A549 (cell line): ENCODE data around the gene KRTAP5-2. TPM values are rescaled to one million over a fixed set of nuclear protein-coding genes. Genes with fewer than 3 reads are reported as not detected.
"Not testable (repeated sequence)": the region's sequence is repeated elsewhere in the genome, so short reads cannot be mapped to it uniquely, and the experiment has no call there.

Experiments
- ATAC-seq, 2 experiments: fragments of 200-7000 bp in 1 of 2; fragments of >200 bp in 1 of 2; cut with Nextera tagmentation in 1 of 2; cut with Tn5 transposase in 1 of 2; 3 replicates each; pipeline versions ENCODE4 v1.8.0 to v1.9.1; 2018 to 2020; ENCODE audit warnings: mild to moderate bottlenecking in 1 of 2, moderate library complexity in 1 of 2
- CTCF ChIA-PET: fragments of 300-600 bp; sonication (Branson Sonifier 250); formaldehyde crosslinking; extraction: SDS; loops from one replicate; lab custom pipeline; 2021; ENCODE audit warnings: antibody characterized with exemption, inconsistent platforms; lab: Yijun Ruan, JAX
- POLR2A ChIA-PET: fragments of 350-600 bp; formaldehyde crosslinking; extraction: SDS; loops from one replicate; lab custom pipeline; 2021; ENCODE audit warnings: antibody characterized with exemption, inconsistent platforms; lab: Yijun Ruan, JAX
- DNase-seq, 2 experiments: peaks; one replicate each; pipeline versions ENCODE4 v3.0.0 to v3.0.0-alpha.2; 2011 to 2016; ENCODE audit warnings: low read depth in 1 of 2, low spot score in 1 of 2
- FAIRE-seq: peaks from 2 replicates; lab custom pipeline; 2011; peaks lifted over from hg19 to GRCh38; lab: Jason Lieb, UNC
- H3K27ac ChIP-seq, 2 experiments: fragments of >200 bp; sonication (Bioruptor Twin); formaldehyde crosslinking; 3 replicates each; pipeline ENCODE4 v1.5.1; 2016 to 2017
- H3K4me1 ChIP-seq: fragments of >200 bp; sonication (Bioruptor Twin); formaldehyde crosslinking; 3 replicates; pipeline ENCODE4 v1.6.1; 2016
- H3K4me2 ChIP-seq: fragments of >200 bp; sonication (Bioruptor Twin); formaldehyde crosslinking; 3 replicates; pipeline ENCODE4 v1.6.1; 2016
- H3K4me3 ChIP-seq: fragments of >200 bp; sonication (Bioruptor Twin); formaldehyde crosslinking; 3 replicates; pipeline ENCODE4 v1.5.1; 2016
- H3K9me3 ChIP-seq: fragments of >200 bp; sonication (Bioruptor Twin); formaldehyde crosslinking; 3 replicates; pipeline ENCODE4 v1.6.1; 2016
- CBX8 ChIP-seq: fragments of 200-600 bp; sonication (generic); IDR thresholded peaks from 2 replicates; pipeline ENCODE4 v1.6.1; 2016
- CEBPB ChIP-seq, 2 experiments: fragments of >200 bp in 1 of 2; sonication (Bioruptor Twin) in 1 of 2; formaldehyde crosslinking in 1 of 2; IDR thresholded peaks; 2 replicates each; pipeline ENCODE4 v1.6.1; 2012 to 2016
- CHD2 ChIP-seq: fragments of 150-350 bp; IDR thresholded peaks from 2 replicates; pipeline ENCODE4 v1.6.1; 2014; ENCODE audit warnings: low read length; ENCODE audit not compliant: partially characterized antibody
- HDAC2 ChIP-seq: fragments of 200-600 bp; sonication (generic); IDR thresholded peaks from 2 replicates; pipeline ENCODE4 v1.6.1; 2016
- HOXB5 ChIP-seq: fragments of 250-450 bp; sonication (Bioruptor Pico); IDR thresholded peaks from 2 replicates; pipeline ENCODE4 v1.5.0; 2020; ENCODE audit warnings: mild to moderate bottlenecking, moderate library complexity
- JUNB ChIP-seq: fragments of >200 bp; sonication (Bioruptor Twin); formaldehyde crosslinking; IDR thresholded peaks from 2 replicates; pipeline ENCODE4 v1.6.1; 2016
- KDM1A ChIP-seq: fragments of 200-600 bp; sonication (generic); IDR thresholded peaks from 2 replicates; pipeline ENCODE4 v1.6.1; 2016; ENCODE audit warnings: low read depth, mild to moderate bottlenecking
- KDM5A ChIP-seq: fragments of 200-600 bp; sonication (generic); IDR thresholded peaks from 2 replicates; pipeline ENCODE4 v1.6.1; 2016; ENCODE audit warnings: antibody characterized with exemption, mild to moderate bottlenecking
- NFE2L2 ChIP-seq: fragments of 150-350 bp; conservative IDR thresholded peaks from 2 replicates; pipeline ENCODE4 v1.6.1; 2014; ENCODE audit warnings: low read length
- POLR2A ChIP-seq: IDR thresholded peaks from 2 replicates; pipeline ENCODE4 v1.6.1; 2012; ENCODE audit warnings: mild to moderate bottlenecking, low read length
- RAD21 ChIP-seq, 2 experiments: fragments of >200 bp in 1 of 2; sonication (Bioruptor Twin) in 1 of 2; formaldehyde crosslinking in 1 of 2; IDR thresholded peaks in 1 of 2; conservative IDR thresholded peaks in 1 of 2; 2 replicates in 1 of 2; 3 replicates in 1 of 2; pipeline ENCODE4 v1.6.1; 2012 to 2018; ENCODE audit warnings: inconsistent platforms in 1 of 2
- RNF2 ChIP-seq: fragments of 200-600 bp; sonication (generic); IDR thresholded peaks from 2 replicates; pipeline ENCODE4 v1.6.1; 2016; ENCODE audit warnings: low read depth, mild to moderate bottlenecking, antibody characterized with exemption, moderate library complexity, borderline replicate concordance
- SMC3 ChIP-seq: fragments of >200 bp; sonication (Bioruptor Twin); formaldehyde crosslinking; IDR thresholded peaks from 3 replicates; pipeline ENCODE4 v1.6.1; 2018; ENCODE audit warnings: inconsistent platforms
- SREBF2 ChIP-seq: fragments of 450-650 bp; IDR thresholded peaks from 2 replicates; pipeline ENCODE4 v1.6.1; 2014; ENCODE audit warnings: mild to moderate bottlenecking, moderate library complexity
- TFCP2L1 ChIP-seq: fragments of 250-450 bp; sonication (Bioruptor Pico); IDR thresholded peaks from 2 replicates; pipeline ENCODE4 v1.5.0; 2021; ENCODE audit warnings: mild to moderate bottlenecking
- ZC3H11A ChIP-seq: fragments of 450-650 bp; IDR thresholded peaks from 2 replicates; pipeline ENCODE4 v1.6.1; 2014; ENCODE audit warnings: antibody characterized with exemption, mild to moderate bottlenecking
- ZNF302 ChIP-seq: fragments of 250-450 bp; sonication (Bioruptor Pico); IDR thresholded peaks from 2 replicates; pipeline ENCODE4 v1.9.0; 2021; ENCODE audit warnings: inconsistent platforms, mild to moderate bottlenecking, moderate library complexity
- ZSCAN20 ChIP-seq: fragments of 250-450 bp; sonication (Bioruptor Pico); IDR thresholded peaks from 2 replicates; pipeline ENCODE4 v1.8.0; 2022; ENCODE audit warnings: mild to moderate bottlenecking, moderate library complexity
- WGBS: methylation state at CpG from one replicate; pipeline ENCODE4 v1.1.6; 2017; ENCODE audit errors: missing lambda C conversion rate; 5-methylcytosine and 5-hydroxymethylcytosine counted together
- polyA minus RNA-seq: library from RNA; depleted of rRNA, polyadenylated mRNA; stranded (reverse); fragments of >200 nt; gene quantifications from 2 replicates; pipeline ENCODE4 v1.2.3, GENCODE V29; 2011; rRNA and poly(A)+ RNA removed
- polyA plus RNA-seq, 4 experiments: library from polyadenylated mRNA; depleted of rRNA in 3 of 4; stranded (reverse); fragments of >200 nt; fragmentation: RNase III in 1 of 4; extraction: RNeasy Plus Mini Kit Qiagen cat#74134 plus additional on column Dnase treatment in 1 of 4; gene quantifications; 2 replicates in 3 of 4; 3 replicates in 1 of 4; pipeline ENCODE4 v1.2.3, GENCODE V29; 2011 to 2017
- TF ChIP-seq, protein P1 (sequence below): fragments of >200 bp; sonication (Bioruptor Twin); formaldehyde crosslinking; IDR thresholded peaks from 3 replicates; pipeline ENCODE4 v1.5.1; 2016

KRTAP5-2 gene, protein sequence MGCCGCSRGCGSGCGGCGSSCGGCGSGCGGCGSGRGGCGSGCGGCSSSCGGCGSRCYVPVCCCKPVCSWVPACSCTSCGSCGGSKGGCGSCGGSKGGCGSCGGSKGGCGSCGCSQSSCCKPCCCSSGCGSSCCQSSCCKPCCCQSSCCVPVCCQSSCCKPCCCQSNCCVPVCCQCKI
- not detected in 2 replicates for polyA plus RNA-seq (2011; rRNA removed)
- polyA plus RNA-seq (2012; cell fraction: cytosol; rRNA removed): not detected in 2 replicates
- 0.05 TPM in 1 of 2 replicates, not detected in the other for polyA plus RNA-seq (2012; cell fraction: nucleus; rRNA removed)
- not detected in 3 replicates for polyA plus RNA-seq (2017; fragmentation: RNase III; extraction: RNeasy Plus Mini Kit Qiagen cat#74134 plus additional on column Dnase treatment)
- not detected in 2 replicates for polyA minus RNA-seq

DNA sequence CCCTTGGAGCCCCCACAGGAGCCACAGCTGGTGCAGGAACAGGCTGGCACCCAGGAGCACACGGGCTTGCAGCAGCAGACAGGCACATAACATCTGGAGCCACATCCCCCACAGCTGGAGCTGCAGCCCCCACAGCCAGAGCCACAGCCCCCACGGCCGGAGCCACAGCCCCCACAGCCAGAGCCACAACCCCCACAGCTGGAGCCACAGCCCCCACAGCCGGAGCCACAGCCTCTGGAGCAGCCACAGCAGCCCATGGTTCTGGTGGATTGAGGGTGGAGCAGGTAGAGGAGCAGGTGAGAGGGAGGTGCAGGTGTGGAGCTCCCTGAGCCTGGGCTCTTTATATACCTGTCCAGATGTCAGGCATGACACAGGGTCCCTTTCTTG, at the start of gene KRTAP5-2:
Gene KRTAP5-2 (minus strand): TSS at position 301 of the 387 bp plus-strand sequence. CDS start 44 bp downstream, at position 257.
- Histone ChIP-seq H3K4me3 (no peak within 1 kb of the TSS), H3K27ac (no peak within 1 kb of the TSS), H3K4me1 (no peaks in the 10 kb centered on the region), H3K9me3 (no peaks in the 10 kb centered on the region), H3K4me2 (no peak within 1 kb of the TSS)
- TF ChIP-seq POLR2A: no peak
- no peak for TF ChIP-seq ZNF302 (CRISPR knock-in tag)
- no peak for TF ChIP-seq CHD2
- no peak for TF ChIP-seq HDAC2
- FAIRE-seq: no peak
- no peak for ATAC-seq
- DNase-seq: no peak
- WGBS: 29% methylated on average over 1 of the region's 4 CpGs
- CTCF ChIA-PET: interaction anchor here (0.7 to 5.8 kb wide), 11 partner anchors 8 to 94 kb away, joined by 3 to 48 read pairs (median 4); no protein-coding TSS in a partner anchor
- POLR2A ChIA-PET: no interaction called here

DNA sequence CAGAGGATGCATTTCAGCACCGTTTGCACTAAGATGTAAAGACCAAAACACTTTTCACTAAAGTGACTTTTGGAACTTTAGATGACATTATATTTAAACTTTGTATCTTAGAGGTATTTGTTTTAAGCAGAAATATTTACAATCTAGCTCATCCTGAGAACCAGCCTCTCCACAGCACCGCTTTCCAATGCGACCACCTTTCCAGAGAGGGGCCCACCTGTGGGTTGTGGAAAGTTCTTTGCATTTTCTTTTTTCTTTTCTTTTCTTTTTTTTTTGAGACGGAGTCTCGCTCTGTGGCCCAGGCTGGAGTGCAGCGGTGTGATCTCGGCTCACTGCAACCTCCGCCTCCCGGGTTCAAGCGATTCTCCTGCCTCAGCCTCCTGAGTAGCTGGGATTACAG, 48.4 kb upstream of the KRTAP5-2 start:
- H3K4me2 ChIP-seq, H3K4me3 ChIP-seq, ATAC-seq, FAIRE-seq, H3K4me1 ChIP-seq, H3K9me3 ChIP-seq, DNase-seq, POLR2A ChIA-PET, H3K27ac ChIP-seq: not testable (repeated sequence)
- WGBS: 64% methylated on average over 10 of the region's 10 CpGs
- CTCF ChIA-PET: interaction anchor here (0.6 to 12.2 kb wide), 8 partner anchors 11 to 507 kb away, joined by 3 to 350 read pairs (median 4); partner anchors contain the start of gene INS

DNA sequence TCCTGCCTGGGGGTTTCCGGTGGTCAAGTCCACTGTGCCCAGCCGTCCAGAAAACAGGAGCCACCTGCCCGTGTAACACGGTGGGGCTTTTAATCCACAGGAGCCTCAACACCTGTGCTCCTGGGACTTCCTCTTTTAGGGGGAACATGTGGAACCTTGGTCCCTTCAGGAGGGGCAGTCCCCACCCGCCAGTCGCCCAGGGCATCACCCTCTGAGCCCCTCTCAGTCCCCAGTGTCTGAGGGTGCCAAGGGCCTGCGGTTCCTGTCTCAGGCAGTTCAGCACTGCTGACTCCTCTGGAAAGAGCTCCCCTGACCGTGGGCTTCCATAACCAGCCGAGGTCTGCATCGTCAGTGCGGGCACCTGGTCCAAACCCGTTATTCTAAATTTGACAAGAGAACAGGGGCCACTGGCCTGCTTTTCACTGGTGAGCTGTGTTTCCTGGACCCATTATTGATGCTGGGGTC, 47.3 kb upstream of the KRTAP5-2 start:
- no peak overlapping the region for H3K4me3 ChIP-seq
- POLR2A ChIA-PET: no interaction called here
- 52% methylated on average over 12 of the region's 12 CpGs for WGBS
- TF ChIP-seq RNF2 (no peak), KDM1A (no peak), ZC3H11A (no peak), CEBPB (IDR thresholded peaks at IDR 0.05) (no peak), NFE2L2 (no peak), JUNB (no peak)
- TF ChIP-seq, protein P1, sequence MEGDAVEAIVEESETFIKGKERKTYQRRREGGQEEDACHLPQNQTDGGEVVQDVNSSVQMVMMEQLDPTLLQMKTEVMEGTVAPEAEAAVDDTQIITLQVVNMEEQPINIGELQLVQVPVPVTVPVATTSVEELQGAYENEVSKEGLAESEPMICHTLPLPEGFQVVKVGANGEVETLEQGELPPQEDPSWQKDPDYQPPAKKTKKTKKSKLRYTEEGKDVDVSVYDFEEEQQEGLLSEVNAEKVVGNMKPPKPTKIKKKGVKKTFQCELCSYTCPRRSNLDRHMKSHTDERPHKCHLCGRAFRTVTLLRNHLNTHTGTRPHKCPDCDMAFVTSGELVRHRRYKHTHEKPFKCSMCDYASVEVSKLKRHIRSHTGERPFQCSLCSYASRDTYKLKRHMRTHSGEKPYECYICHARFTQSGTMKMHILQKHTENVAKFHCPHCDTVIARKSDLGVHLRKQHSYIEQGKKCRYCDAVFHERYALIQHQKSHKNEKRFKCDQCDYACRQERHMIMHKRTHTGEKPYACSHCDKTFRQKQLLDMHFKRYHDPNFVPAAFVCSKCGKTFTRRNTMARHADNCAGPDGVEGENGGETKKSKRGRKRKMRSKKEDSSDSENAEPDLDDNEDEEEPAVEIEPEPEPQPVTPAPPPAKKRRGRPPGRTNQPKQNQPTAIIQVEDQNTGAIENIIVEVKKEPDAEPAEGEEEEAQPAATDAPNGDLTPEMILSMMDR: no peak
- no peak overlapping the region for H3K27ac ChIP-seq
- CTCF ChIA-PET: interaction anchor here (0.6 to 12.2 kb wide), 6 partner anchors 12 to 347 kb away, joined by 3 to 147 read pairs (median 4); no protein-coding TSS in a partner anchor
- H3K4me1 ChIP-seq: no peaks in the 10 kb centered on the region
- DNase-seq (no peak), FAIRE-seq (no peak), ATAC-seq (no peak)
- H3K4me2 ChIP-seq: no peak overlapping the region
- H3K9me3 ChIP-seq: no peaks in the 10 kb centered on the region

DNA sequence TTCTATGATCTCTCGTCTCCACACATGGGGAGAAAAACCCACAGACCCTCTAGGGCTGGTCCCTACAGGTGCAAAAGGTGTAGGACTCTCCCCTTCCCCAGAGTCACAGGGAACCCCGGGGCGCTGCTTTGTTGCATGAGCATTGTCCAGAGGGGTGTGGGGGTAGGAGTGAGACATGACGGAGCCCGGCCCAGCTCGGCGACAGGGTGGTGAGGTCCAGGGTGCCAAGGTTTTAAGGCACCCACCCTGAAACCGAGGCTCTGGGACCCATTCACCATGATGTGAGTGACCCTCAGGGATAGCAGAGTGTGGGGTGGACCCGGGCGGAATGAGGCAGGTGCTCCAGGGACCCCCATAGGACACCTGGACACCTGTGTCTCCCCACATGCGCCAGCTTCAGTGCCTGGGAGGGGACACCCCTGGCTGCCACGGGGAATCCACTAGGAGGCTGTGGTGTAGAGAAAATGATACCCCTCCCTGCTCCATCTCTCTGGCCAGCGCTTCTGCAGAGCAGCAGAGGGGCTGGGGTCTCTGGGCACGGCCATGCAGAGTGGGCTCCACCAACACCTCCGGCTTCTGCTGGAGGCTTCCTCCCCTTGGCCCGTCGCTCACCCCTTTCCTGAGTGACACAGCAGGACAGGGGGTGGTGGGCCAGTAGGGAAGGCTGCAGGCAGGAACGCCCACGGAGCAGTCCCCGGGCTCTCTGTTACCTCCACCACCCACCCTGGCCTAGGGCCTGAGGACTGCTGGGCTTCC, 46.7 kb upstream of the KRTAP5-2 start:
- 0 out of 6 replicates have a peak, but pooled peaks of 1 of the 2 experiments have one; percentile 14 for ATAC-seq
- Histone ChIP-seq H3K4me3 (no peak overlapping the region), H3K4me1 (no peaks in the 10 kb centered on the region), H3K27ac (no peak overlapping the region), H3K9me3 (no peaks in the 10 kb centered on the region), H3K4me2 (no peak overlapping the region)
- ChIA-PET POLR2A (no interaction called here), CTCF (interaction anchor here (0.8 to 12.2 kb wide), 6 partner anchors 8 to 507 kb away, joined by 3 to 147 read pairs (median 4); partner anchors contain the start of gene KRTAP5-5)
- DNase-seq: no peak
- TF ChIP-seq TFCP2L1 (CRISPR knock-in tag): no peak
- no peak for TF ChIP-seq SREBF2
- no peak for TF ChIP-seq ZSCAN20
- TF ChIP-seq HOXB5 (CRISPR knock-in tag): no peak
- TF ChIP-seq SMC3: no peak
- TF ChIP-seq ZNF302 (CRISPR knock-in tag): no peak
- TF ChIP-seq KDM5A: no peak
- TF ChIP-seq CBX8: no peak
- no peak for TF ChIP-seq RAD21 (conservative IDR thresholded peaks at IDR 0.05 in 1 of 2, IDR thresholded peaks at IDR 0.05 in 1 of 2)
- 21% methylated on average over 18 of the region's 20 CpGs for WGBS
- no peak for FAIRE-seq
